ENCODE results near the gene MOBP.

DNA sequence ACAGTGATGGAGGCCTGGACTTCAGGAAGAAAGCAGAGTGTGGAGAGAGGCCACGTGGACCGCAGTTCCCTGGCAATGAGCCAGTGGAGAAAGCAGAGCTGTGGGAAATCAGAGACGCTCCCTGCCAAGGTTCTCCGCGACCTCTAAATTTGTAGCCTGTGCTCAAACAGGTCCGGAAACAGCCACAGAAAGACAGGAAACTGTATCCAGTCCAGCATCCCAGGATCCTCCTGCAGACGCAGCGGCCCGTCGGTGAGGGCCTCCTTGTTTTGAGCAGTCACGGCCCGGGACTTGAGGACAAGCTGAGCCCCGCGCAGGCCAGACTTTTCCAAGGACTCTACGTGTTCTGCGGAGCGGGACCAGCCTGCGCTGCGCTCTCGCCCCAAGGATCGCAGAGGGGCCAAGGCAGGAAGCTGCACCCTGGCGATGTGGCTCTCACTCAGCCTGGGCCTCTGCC is 38.7 kb upstream of the MOBP start:
- TF ChIP-seq, protein P1, sequence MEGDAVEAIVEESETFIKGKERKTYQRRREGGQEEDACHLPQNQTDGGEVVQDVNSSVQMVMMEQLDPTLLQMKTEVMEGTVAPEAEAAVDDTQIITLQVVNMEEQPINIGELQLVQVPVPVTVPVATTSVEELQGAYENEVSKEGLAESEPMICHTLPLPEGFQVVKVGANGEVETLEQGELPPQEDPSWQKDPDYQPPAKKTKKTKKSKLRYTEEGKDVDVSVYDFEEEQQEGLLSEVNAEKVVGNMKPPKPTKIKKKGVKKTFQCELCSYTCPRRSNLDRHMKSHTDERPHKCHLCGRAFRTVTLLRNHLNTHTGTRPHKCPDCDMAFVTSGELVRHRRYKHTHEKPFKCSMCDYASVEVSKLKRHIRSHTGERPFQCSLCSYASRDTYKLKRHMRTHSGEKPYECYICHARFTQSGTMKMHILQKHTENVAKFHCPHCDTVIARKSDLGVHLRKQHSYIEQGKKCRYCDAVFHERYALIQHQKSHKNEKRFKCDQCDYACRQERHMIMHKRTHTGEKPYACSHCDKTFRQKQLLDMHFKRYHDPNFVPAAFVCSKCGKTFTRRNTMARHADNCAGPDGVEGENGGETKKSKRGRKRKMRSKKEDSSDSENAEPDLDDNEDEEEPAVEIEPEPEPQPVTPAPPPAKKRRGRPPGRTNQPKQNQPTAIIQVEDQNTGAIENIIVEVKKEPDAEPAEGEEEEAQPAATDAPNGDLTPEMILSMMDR (IDR thresholded peaks at IDR 0.05): no peak
- TF ChIP-seq ZFX (IDR thresholded peaks at IDR 0.05; ENCODE audit: borderline replicate concordance): no peak

All from 22Rv1 (cell line).